Measurements from ENCODE around the gene SLAMF1. TPM values are rescaled to one million over a fixed set of nuclear protein-coding genes. Genes with fewer than 3 reads are reported as not detected.
A peak's percentile ranks its signal among the peaks of the same experiment; 100 is the strongest.

SLAMF1 gene
- total and polyA plus RNA-seq, 9 of the 15 experiments (the other 6 are each of a cell fraction or from before 2014, with no cell fraction given): 0.04 to 0.17 (median 0.11) TPM; not detected in 4

DNA sequence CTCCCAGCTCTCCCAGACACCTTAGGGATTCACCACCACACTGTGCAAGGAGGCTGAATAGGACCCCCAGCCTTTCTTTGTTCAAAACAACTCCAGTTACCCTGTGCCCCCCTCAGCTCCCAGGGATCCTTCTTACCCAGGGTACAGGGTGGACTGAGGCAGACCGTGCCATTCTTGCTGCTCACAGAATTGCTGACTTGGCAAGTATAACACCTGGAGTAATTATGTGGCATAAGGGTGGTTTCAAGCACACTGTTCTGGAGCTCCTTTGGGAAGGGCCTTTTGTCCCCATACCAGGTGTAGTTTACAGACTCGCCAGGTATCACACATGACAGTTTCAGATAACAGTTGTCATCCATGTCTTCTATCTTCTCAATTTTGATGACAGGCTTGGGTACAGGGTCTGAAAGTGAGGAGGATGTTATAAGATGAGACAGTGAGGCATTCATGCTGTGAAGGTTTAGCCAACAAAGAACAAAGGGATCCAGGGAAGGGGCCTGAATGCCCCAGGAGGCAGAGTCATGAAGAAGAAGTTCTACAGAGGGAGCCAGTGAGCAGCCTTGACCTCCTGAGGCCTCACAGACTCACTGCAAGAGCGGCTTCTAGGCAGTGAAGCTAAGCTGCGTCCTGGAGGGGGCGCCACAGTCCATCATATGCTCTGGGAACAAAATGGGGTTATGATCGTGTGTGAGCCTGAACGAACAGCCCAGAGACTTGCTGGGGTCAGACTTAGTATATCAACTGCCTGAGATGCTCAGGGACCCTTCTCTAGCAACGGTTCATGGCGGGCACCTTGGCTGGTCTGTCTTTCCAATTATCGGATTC is 34.4 kb upstream of the SLAMF1 start (continued):
- TF ChIP-seq, protein P1, sequence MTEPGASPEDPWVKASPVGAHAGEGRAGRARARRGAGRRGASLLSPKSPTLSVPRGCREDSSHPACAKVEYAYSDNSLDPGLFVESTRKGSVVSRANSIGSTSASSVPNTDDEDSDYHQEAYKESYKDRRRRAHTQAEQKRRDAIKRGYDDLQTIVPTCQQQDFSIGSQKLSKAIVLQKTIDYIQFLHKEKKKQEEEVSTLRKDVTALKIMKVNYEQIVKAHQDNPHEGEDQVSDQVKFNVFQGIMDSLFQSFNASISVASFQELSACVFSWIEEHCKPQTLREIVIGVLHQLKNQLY (CRISPR knock-in tag; conservative IDR thresholded peaks at IDR 0.05): no peak
- TF ChIP-seq NFE2L1 (tag; IDR thresholded peaks at IDR 0.05; ENCODE audit: borderline replicate concordance, low read depth) (no peak), ZNF79 (CRISPR knock-in tag; IDR thresholded peaks at IDR 0.05; ENCODE audit: low read depth) (no peak), ARNT (IDR thresholded peaks at IDR 0.05) (no peak), RAD51 (IDR thresholded peaks at IDR 0.05; ENCODE audit: borderline replicate concordance, low read depth) (no peak), HNRNPLL (IDR thresholded peaks at IDR 0.05; ENCODE audit: low read depth, low read length, poor library complexity, severe bottlenecking) (no peak), ZNF764 (CRISPR knock-in tag; IDR thresholded peaks at IDR 0.05; ENCODE audit: low read depth) (no peak), CBX8 (IDR thresholded peaks at IDR 0.05; ENCODE audit: borderline replicate concordance, extremely low read depth, low read depth, low read length, poor library complexity, severe bottlenecking) (no peak), ETV5 (CRISPR knock-in tag; IDR thresholded peaks at IDR 0.05; ENCODE audit: low read depth) (no peak), TAF1 (IDR thresholded peaks at IDR 0.05; ENCODE audit: control insufficient read depth, extremely low read depth, insufficient read depth, low read length, severe bottlenecking) (no peak), NFE2 (IDR thresholded peaks at IDR 0.05; ENCODE audit: low read depth) (peak; percentile 31; the same call in 1 of the 2 replicates), SNRNP70 (optimal IDR thresholded peaks at IDR 0.05; ENCODE audit: low read depth, low read length) (no peak), IFI16 (CRISPR knock-in tag; IDR thresholded peaks at IDR 0.05) (no peak), POLR2H (tag; IDR thresholded peaks at IDR 0.05; ENCODE audit: low read depth) (no peak), POU5F1 (IDR thresholded peaks at IDR 0.05; ENCODE audit: borderline replicate concordance, low read depth, low read length, partially characterized antibody) (no peak)
- TF ChIP-seq, protein P2, sequence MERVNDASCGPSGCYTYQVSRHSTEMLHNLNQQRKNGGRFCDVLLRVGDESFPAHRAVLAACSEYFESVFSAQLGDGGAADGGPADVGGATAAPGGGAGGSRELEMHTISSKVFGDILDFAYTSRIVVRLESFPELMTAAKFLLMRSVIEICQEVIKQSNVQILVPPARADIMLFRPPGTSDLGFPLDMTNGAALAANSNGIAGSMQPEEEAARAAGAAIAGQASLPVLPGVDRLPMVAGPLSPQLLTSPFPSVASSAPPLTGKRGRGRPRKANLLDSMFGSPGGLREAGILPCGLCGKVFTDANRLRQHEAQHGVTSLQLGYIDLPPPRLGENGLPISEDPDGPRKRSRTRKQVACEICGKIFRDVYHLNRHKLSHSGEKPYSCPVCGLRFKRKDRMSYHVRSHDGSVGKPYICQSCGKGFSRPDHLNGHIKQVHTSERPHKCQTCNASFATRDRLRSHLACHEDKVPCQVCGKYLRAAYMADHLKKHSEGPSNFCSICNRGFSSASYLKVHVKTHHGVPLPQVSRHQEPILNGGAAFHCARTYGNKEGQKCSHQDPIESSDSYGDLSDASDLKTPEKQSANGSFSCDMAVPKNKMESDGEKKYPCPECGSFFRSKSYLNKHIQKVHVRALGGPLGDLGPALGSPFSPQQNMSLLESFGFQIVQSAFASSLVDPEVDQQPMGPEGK (CRISPR knock-in tag; IDR thresholded peaks at IDR 0.05; ENCODE audit: borderline replicate concordance): no peak
- TF ChIP-seq, protein P3, sequence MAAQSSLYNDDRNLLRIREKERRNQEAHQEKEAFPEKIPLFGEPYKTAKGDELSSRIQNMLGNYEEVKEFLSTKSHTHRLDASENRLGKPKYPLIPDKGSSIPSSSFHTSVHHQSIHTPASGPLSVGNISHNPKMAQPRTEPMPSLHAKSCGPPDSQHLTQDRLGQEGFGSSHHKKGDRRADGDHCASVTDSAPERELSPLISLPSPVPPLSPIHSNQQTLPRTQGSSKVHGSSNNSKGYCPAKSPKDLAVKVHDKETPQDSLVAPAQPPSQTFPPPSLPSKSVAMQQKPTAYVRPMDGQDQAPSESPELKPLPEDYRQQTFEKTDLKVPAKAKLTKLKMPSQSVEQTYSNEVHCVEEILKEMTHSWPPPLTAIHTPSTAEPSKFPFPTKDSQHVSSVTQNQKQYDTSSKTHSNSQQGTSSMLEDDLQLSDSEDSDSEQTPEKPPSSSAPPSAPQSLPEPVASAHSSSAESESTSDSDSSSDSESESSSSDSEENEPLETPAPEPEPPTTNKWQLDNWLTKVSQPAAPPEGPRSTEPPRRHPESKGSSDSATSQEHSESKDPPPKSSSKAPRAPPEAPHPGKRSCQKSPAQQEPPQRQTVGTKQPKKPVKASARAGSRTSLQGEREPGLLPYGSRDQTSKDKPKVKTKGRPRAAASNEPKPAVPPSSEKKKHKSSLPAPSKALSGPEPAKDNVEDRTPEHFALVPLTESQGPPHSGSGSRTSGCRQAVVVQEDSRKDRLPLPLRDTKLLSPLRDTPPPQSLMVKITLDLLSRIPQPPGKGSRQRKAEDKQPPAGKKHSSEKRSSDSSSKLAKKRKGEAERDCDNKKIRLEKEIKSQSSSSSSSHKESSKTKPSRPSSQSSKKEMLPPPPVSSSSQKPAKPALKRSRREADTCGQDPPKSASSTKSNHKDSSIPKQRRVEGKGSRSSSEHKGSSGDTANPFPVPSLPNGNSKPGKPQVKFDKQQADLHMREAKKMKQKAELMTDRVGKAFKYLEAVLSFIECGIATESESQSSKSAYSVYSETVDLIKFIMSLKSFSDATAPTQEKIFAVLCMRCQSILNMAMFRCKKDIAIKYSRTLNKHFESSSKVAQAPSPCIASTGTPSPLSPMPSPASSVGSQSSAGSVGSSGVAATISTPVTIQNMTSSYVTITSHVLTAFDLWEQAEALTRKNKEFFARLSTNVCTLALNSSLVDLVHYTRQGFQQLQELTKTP (IDR thresholded peaks at IDR 0.05; ENCODE audit: low read depth in 1 of 2, partially characterized antibody in 2 of 2): no peak
- TF ChIP-seq, protein P4, sequence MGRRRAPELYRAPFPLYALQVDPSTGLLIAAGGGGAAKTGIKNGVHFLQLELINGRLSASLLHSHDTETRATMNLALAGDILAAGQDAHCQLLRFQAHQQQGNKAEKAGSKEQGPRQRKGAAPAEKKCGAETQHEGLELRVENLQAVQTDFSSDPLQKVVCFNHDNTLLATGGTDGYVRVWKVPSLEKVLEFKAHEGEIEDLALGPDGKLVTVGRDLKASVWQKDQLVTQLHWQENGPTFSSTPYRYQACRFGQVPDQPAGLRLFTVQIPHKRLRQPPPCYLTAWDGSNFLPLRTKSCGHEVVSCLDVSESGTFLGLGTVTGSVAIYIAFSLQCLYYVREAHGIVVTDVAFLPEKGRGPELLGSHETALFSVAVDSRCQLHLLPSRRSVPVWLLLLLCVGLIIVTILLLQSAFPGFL (CRISPR knock-in tag; IDR thresholded peaks at IDR 0.05): 0 out of 2 replicates have a peak, but pooled peaks have one; percentile 45
